HG03139 (cell line): ENCODE results near the gene UGT1A6.
"Not testable (repeated sequence)": the region's sequence is repeated elsewhere in the genome, so short reads cannot be mapped to it uniquely, and the experiment has no call there.

Experiments
- ATAC-seq: cut with Tn5 transposase; IDR thresholded peaks from one replicate; pipeline ENCODE4 v1.9.1; 2021; ENCODE audit not compliant: unreplicated experiment

UGT1A6 gene

DNA sequence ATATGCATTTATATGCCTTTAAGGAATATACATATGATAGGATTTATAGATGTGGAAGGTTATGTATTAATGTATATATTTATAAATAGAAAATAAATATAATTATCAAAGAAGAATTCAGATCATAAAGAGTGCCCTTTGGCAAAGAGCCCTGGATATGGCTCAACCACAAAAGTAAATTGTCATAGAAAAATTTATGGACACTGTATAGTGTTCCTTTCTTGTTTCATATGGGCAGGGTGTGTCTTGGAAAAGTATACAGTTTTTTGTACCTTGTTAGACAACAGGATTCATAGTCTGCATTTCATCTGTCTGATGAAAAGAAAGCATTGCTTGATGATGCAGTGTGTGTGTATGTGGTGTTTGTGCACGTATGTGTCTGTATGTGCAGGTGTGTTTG is 8.1 kb upstream of the UGT1A6 start:
- no peak for ATAC-seq

DNA sequence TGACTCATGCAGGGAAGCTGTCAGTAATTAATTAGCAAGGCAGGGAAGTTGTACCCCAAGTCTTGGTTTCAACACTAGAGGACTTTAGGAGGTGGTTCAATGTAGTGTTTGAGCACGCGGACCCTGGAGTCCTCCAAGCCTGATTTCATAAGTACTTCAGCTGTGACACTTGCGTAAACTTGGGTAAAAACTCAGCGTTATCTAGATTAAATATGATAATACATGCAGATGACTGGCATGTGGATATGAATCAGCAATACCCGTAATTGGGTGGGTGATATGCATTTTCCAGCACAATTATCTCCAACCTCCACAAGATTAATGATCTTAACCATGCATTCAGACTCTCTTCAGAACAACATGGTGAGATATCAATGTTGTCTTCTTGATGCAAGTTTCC is 5.8 kb upstream of the UGT1A6 start:
- ATAC-seq, result no peak

DNA sequence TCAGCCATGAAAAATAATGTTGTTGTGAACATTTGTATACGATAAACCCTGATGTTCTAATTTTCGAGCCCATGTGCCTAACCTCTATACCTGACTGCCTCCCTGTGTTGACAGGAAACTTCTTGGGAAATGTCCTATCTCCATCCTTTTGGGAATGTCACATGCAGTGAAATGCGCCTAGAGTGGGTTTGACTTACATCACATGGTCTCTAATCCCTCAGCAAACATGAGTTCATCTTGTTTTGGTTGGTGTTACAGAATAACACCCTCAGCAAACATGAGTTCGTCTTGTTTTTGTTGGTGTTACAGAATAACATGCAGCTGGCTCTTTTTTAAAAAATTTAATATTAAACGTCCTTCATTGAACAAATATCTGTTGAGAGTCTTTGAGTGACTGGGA is 4.3 kb upstream of the UGT1A6 start:
- no peak for ATAC-seq

DNA sequence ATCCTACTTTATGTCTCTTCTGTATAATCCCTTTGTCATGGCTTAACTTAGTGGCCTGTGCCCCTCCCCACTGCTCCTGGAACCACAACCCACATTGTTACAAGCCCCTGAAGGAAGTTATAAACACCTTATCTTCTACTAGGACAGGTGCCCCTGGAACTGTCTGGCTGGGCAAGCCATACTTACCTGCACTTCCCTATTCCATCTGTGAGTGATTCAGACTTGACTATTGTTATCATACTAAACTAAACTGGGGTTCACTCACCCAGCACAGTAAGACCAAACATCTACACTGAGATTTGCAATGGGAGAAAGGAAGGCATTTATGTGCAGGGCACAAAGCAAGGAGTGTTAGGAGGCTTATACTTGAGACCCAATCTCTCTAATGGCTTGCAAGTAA is 3.7 kb upstream of the UGT1A6 start:
- ATAC-seq, result no peak

DNA sequence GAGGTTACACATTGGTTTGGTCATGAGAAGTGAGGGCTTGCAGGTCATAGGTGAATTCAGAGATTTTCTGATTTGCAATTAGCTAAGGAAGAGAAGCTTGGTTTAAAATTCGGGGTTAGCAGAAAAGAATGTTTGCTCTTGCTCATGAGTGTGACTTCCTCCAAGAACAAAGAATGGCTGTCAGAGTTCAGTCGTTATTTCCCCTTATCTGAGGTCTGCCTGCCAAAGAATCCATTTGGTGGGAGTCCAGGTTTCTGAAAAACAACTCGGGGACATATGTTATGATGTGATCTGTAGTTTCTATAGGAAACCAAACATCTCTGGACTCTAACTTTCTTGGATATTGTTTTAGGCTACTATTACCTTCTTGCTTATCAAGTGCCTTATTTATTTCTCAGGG is 3.2 kb upstream of the UGT1A6 start:
- ATAC-seq, result no peak

DNA sequence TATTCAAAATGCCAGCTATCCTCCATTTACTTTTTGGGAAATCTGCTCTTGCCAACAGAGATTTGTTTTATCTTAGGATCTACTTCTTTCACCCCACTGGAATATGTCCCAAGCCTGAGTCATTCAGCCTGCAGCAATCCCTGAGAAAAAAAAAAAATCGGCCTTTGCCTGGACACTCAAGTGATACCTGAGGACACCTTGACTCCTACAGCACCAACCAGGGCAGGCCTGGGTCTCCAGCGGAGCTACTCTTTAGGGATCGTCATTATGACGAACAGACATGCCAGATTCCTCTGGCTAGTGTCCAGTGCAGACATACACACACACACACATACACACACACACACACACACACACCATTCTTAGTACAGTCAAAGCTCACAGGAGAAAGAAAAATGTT is 2.2 kb upstream of the UGT1A6 start:
- no peak for ATAC-seq

DNA sequence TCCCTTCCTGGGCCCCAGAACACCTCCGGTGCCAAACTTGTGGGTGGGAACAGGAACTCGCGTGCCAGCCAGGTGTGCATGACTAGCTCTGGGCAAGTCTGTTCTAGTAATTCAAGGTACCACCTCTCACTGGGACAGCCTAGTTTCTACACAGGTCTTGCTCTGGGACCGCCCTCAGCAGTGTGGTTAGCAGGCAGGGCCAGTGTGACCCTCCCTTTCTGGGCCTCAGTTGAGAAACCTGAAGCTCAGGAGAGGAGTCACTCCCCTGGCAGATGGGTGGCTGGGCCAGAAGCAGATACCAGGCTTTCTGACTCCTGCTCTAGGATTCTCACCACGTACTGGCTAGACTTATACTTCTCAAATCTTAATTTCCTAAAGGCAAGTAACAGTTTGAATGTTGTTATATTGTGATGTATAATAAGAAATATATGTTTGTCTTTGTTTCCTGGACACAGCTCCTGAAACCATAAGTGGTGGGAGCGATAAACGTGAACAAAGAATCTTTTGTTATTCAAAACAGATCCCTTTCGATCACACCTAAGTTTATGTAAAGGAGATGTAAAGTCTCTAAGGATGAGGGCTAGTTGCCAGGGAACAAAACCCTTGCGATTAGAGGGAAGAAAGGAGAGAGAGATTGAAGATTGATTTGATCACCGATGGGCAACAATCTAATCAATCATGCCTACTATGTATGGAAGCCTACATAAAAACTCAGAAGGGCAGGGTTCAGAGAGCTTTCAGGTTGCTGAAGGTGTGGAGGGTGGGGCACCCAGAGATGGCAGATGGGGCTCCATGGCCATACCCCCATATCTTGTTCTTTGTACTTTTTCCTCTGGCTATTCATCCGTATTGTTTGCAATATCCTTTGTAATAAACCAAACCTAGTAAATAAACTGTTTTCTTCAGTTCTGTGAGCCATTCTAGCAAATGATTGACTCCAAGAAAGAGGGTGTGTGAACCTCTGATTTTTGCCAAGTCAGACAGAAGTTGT is 952 bp upstream of the UGT1A6 start:
- ATAC-seq, result no peak

DNA sequence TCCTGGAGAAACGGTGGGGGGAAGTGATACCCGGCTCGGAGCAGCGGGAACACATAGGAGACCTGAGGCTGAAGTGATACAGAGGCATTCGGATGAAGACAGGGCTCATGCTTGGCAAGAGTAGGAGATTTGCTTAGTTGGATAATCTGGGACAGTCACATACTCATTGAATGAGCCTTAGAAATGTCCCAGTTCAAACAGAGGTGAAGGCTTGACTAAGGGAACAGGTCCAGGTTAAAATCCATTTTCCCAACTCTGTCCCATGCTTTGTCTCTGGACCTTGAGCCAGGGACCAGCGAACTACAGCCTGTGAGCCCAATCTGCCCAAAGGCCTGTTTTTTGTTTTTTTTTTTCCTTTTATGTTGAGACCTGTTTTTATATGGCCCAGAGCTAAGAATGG is 1.3 kb downstream of the UGT1A6 start:
- ATAC-seq, result no peak

DNA sequence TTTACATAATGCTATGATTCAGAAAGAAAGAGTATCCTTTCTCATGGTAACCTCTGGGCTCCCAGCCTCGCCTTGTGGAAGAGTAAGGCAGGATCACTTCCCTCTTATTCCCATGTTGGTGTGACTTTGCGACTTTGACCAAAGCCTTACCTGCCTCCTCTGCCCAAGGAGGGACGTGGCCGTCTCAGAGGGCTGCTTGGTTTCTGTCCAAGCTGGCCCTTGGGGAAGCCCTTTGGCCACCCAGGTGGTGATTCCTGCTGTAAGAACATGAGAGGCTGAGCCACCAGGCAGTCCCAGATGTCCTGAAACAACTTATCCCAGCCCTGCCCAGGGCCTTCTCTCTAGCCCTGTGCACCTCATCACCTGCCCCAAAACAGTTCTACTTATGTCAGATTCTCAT is 6.0 kb downstream of the UGT1A6 start:
- ATAC-seq, result no peak

DNA sequence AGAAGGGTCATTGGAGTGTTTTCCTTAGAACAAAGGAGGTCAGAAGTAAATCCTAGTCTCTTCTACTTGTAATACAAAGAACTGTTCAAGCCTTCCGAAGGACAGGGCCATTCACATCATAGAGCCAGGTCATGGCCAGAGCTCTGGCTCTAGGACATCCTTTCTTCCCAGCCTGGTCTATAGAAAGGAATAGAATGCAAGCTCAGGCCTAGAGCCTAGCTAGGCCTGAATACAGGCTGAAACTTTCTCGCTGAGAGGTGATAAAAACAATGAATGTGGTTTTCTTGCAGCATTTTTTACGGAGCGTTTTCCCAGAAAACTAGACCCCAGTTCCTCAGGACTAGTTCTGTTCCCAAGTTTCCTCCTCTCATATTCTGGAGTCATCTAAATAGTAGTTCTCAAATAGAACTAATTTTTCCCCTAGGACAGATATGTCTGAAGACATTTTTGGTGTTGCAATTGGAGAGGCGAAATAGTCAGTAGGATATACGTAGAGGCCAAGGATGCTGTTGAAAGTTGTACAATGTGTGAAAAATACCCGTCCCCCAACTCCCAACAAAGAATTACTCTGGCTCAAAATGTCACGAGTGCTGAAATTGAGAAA is 6.8 kb downstream of the UGT1A6 start:
- no peak for ATAC-seq

DNA sequence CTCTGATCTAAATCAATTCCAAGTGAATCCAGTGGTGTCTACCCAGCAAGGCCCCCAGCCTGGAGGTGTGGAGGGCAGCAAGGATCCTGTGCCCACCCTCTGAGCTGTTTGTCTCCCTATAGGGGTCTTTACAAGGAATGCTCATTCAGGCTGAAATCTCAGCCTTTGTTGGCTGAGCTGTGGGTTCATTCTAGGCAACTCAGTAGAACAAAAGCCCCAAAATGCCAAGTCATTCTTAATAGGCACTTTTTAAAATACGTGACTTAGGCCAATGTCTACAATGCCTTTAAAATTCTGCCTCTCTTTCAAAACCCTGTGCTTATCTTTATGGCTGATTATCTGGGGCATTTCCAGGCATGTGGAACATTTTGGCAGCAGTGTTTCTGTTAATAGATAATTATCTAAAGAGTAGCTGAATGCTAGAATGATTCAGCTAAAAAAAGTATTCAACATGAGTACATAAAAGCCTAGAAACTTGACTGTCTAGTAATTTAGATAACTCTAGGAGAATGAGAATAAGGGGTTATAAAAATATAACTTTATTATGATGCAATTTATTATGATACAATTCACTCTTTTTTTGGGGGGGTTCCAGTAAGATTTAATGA is 7.4 kb downstream of the UGT1A6 start:
- no peak for ATAC-seq

DNA sequence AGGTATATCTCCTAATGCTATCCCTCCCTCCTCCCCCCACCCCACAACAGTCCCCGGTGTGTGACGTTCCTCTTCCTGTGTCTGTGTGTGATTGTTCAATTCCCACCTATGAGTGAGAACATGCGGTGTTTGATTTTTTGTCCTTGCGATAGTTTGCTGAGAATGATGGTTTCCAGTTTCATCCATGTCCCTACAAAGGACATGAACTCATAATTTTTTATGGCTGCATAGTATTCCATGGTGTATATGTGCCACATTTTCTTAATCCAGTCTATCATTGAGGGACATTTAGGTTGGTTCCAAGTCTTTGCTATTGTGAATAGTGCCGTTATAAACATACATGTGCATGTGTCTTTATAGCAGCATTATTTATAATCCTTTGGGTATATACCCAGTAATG is 8.2 kb downstream of the UGT1A6 start:
- ATAC-seq, result not testable (repeated sequence)

DNA sequence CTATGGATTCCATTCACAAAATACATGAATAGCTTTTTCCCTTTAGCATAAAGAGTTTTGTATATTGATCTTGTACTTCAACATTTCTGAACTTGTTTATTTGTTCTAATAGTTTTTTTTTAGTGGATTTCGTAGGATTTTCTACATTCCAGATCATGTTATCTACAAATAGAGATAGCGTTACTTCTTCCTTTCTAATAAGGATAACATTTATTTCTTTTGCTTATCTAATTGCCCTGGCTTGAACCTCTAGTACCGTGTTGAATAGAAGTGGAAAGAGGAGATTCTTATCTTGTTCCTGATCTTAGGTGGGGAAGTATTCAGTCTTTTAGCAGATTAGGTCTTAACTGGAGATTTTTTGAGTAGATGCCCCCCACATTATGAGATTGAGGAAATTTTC is 9.5 kb downstream of the UGT1A6 start:
- no peak for ATAC-seq

DNA sequence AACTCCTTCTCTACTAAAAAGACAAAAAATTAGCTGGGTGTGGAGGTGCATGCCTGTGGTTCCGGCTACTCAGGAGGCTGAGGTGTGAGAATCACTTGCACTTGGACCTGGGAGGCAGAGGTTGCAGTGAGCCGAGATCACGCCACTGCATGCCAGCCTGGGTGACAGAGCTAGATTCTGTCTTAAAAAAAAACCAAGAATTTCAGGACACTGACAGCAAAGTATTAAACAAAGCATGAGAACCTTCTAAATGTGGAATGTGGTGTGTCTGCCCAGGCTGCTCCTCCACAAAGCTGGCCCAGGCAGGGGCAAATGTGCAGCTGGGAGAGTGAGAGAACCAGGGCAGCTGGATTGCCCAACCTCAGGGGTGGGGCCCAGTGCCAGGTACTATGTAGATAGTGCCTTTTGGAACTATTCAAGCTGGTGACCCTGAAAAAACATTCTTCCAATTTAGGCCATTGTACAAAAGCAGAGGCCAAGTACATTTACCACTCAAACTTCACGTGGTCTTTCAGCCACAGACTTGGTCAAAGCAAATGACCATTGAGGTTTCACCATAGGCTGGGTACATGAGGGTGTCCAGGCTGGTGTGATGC is 13.3 kb downstream of the UGT1A6 start:
- ATAC-seq, result no peak

DNA sequence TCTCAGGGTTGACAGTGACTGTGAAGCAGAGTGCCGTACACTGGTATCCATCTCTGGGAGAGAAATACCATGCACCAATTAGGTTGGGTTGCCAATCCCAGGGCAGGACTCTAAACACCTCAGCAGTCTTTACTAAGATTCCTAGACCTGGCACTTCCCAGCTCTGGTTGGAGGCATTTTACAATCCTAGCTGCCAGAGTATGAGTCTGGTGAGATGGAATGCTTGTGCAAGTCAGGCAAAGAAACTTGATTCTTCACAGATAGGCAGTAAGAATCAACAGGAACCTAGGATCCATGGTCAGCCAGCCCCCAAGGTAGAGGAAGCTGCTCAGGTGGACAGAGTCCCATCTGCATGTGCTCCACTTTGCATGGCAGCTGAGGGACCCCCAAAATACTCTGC is 14.0 kb downstream of the UGT1A6 start:
- no peak for ATAC-seq

DNA sequence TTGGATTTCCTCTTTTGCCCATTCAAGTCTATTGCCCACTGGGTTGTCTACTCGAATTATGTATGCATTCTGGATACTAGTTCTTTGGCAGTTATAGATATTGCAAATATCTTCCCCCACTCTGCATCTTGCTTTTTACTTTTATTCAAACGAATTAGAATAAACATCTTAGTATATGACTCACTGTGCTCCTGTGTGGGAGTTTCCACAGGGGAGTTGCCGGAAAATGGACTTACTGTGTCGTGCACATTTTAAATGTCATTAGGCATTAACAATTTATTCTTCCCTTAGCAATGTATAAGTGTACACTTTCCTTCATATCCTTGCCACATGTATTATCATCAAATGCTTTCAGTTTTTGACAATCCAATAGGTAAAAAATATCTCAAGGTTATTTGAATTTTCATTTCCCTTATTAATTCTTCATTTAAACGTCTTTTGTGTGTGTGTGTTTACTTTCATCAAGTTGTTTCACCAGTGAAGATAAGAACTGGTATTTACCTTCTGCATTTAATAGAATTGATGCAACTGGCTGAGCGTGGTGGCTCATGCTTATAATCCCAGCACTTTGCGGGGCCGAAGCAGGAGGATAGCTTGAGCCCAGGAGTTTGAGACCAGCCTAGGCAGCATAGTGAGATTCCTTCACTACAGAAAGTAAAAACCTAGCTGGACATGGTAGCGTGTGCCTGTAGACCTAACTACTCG is 15.4 kb downstream of the UGT1A6 start:
- ATAC-seq, result no peak

DNA sequence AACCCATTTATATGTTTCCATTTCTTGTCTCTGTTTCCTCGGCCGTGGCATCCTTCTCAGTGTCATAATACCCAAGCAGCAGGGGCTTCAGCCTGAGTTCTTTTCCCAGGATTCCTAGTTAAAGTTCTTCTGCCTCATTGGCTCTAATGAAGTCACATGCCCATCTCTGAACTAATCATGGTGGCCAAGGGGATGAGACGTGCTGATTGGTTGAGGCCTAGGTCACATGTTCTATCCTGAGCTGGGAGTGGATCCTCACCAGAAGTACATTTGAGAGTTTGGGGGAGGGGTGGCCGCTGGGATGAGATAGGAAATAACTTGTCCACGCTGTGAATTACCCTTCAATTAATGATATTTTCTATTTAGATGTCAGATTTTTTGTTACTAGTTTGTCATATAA is 16.3 kb downstream of the UGT1A6 start:
- ATAC-seq, result no peak

DNA sequence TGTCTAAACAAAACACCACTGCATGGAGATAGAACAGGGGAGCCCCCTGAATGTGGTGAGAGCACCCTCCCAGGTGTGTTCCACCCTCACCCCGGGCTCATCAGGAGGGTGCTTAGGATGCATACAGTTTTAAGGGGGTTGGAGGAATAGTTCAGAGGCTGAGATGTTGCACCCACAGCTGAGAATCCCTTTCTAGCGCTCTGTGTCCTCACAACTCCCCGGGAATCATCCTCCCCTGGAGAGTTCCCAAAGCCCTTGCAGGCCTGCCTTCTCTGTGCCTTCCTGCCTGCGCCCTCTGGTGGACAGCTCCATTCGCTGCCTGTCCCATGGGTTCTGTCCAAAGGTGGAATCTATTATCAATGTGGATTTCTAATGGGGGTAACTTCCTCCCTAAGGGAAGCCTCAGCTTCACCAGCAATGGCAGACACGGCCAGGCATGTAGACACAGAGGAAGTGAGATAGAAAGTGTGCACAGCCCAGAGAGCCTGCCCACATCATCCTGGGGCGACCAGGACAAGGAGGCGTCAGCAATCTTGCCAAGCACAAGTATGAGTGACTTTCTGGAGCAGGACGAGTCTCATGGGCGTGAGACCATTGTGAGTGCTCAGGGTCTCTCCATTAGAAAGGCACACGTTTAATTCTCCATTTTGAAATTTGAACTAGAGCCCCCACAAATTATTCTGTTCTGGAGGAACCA is 18.8 kb downstream of the UGT1A6 start:
- no peak for ATAC-seq

DNA sequence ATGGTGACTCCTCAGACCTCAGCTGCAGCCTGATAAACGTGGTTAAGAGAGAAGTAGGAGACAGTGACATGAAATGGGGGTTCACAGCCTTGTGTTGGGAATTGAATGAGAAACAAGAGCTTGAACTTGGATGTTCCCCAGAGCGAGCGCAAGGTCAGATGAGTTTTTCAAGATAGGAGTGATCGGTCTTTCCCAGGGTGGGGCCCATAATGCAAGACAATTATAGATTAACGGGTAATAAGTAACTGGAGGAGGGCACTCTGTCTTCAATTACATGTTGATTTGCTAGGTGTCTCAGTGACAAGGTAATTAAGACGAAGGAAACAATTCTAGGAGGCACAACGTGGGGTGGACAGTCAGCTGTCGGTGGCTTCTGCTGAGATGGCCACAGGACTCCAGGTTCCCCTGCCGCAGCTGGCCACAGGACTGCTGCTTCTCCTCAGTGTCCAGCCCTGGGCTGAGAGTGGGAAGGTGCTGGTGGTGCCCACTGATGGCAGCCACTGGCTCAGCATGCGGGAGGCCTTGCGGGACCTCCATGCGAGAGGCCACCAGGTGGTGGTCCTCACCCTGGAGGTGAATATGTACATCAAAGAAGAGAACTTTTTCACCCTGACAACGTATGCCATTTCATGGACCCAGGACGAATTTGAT is 20.0 kb downstream of the UGT1A6 start, which contains the start of gene UGT1A5:
TSS of gene UGT1A5 (plus strand) at position 297 of the 651 bp plus-strand sequence. CDS start at position 382, 85 bp downstream.
- ATAC-seq, result no peak

DNA sequence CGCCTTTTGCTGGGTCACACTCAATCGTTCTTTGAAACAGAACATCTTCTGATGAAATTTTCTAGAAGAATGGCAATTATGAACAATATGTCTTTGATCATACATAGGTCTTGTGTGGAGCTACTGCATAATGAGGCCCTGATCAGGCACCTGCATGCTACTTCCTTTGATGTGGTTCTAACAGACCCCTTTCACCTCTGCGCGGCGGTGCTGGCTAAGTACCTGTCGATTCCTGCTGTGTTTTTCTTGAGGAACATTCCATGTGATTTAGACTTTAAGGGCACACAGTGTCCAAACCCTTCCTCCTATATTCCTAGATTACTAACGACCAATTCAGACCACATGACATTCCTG is 20.5 kb downstream of the UGT1A6 start:
- ATAC-seq, result no peak
